SU-DHL-6 (cell line): ENCODE measurements around the gene IGFLR1.

Experiments
- EZH2phosphoT487 ChIP-seq: fragments of 200-600 bp; sonication (generic), shearing (Covaris generic); conservative IDR thresholded peaks from 2 replicates; pipeline ENCODE4 v1.6.1; 2018; ENCODE audit warnings: mild to moderate bottlenecking, antibody characterized with exemption, low read length, moderate library complexity, mixed read lengths
- TF ChIP-seq, protein P1 (sequence below): fragments of 200-600 bp; sonication (generic); IDR thresholded peaks from one replicate; pipeline ENCODE4 v1.5.1; 2017; ENCODE audit warnings: antibody characterized with exemption, mild to moderate bottlenecking, low read length, moderate library complexity; ENCODE audit not compliant: insufficient read depth, poor library complexity, severe bottlenecking

DNA sequence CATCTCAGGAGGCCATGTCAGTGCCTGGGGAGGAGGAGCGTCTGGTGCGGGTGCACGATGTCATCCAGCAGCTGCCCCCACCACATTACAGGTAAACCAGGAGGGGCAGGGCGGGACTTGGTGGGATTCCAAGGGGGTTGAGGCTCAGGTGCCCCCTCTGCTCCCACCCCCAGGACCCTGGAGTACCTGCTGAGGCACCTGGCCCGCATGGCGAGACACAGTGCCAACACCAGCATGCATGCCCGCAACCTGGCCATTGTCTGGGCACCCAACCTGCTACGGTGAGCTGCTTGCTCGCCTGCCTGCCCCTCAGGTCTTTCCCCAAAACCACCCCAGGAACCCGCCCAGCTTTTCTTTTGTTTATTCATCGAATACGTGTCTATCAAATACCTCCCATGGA lies 40.3 kb upstream of the IGFLR1 start:
- TF ChIP-seq, protein P1, sequence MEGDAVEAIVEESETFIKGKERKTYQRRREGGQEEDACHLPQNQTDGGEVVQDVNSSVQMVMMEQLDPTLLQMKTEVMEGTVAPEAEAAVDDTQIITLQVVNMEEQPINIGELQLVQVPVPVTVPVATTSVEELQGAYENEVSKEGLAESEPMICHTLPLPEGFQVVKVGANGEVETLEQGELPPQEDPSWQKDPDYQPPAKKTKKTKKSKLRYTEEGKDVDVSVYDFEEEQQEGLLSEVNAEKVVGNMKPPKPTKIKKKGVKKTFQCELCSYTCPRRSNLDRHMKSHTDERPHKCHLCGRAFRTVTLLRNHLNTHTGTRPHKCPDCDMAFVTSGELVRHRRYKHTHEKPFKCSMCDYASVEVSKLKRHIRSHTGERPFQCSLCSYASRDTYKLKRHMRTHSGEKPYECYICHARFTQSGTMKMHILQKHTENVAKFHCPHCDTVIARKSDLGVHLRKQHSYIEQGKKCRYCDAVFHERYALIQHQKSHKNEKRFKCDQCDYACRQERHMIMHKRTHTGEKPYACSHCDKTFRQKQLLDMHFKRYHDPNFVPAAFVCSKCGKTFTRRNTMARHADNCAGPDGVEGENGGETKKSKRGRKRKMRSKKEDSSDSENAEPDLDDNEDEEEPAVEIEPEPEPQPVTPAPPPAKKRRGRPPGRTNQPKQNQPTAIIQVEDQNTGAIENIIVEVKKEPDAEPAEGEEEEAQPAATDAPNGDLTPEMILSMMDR: no peak
- TF ChIP-seq EZH2phosphoT487: no peak
